NCI-H146 (cell line): ENCODE measurements around the gene TBXA2R.
A peak's percentile ranks its signal among the peaks of the same experiment; 100 is the strongest.
"Not testable (repeated sequence)": the region's sequence is repeated elsewhere in the genome, so short reads cannot be mapped to it uniquely, and the experiment has no call there.

Source experiments
- DNase-seq: peaks from one replicate; lab custom pipeline; 2025; lab: John Stamatoyannopoulos, UW

Gene TBXA2R

GRCh38 chr19:3577723-3578344, 28.8 kb downstream of the TBXA2R start:
- no peak for DNase-seq

- no peak for DNase-seq
Observed at GRCh38 chr19:3576696-3577443, 29.8 kb downstream of the TBXA2R start.

DNA sequence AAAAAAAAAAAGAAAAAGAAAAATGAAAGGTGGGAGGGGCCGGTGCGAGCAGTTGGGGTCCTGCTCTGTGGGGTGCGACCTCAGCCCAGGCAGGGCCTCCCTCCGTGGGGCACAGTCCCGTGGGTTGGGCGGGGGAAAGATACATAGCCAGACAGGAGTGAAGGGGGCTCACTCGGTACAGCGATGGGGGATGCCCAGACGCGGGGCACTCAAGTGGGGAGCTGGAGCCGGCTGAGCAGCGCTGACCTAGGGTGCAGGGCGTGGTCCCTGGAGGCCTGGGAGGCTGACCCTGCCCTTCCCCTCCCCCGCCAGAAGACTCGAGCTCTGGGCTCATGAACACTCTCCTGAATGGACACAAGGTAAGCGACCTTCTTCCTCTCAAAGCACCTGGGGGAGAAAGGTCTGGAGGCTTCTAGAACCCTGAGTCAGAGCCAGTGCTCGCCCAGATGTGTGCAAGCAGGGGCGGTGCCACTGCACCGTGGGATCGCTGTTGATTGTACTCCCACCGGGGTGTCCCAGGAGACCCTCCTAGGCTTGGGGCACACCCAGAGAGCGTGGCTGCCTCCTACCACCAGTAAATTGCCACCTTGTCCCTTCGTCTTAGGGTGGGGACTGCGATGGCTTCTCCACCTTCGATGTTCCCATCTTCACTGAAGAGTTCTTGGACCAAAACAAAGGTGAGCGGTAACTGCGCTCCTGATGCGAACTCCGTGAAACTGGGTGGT, 30.6 kb downstream of the TBXA2R start:
- DNase-seq: no peak

DNA sequence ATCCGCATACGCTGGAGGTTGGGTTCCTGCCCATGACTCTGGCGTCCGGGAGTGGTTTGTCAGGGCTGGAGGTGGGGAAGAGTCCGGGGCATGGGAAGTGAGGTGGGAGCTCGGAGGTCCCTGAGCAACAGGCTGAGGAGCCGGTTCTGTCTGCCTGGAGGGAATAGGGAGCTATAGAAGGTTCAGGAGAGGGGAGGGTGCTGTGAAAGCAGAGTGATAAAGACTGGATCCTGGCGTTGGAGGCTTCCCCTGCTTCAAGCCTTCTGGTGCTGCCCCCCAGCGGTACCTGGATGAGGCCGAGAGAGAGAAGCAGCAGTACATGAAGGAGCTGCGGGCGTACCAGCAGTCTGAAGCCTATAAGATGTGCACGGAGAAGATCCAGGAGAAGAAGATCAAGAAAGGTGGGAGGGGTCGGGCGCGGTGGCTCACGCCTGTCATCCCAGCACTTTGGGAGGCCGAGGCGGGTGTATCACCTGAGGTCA, 31.4 kb downstream of the TBXA2R start:
- DNase-seq: no peak

- DNase-seq: peak; percentile 82
Observed at GRCh38 chr19:3573858-3574637, 32.6 kb downstream of the TBXA2R start.

GRCh38 chr19:3573162-3573857, 33.4 kb downstream of the TBXA2R start:
- no peak for DNase-seq

DNA sequence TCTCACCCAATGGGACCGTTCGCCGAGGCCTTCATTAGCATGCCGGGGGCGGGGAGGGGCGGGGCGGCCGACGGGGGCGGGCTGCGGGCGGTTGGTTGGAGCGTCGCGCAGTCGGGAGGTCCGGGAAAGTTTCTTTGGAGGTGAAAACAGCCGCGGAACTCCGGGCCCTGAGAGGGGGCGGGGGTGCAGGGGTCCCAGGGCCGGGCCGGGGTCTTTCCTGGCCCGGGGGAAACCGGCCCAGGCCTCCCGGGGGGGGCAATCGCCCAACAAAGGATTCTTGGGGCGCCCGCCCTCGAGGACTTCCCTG, 33.9 kb downstream of the TBXA2R start, which contains the start of gene HMG20B:
Gene HMG20B (plus strand): TSS at position 90 of the 307 bp plus-strand sequence. CDS start 366 bp downstream, outside the sequence.
- DNase-seq: no peak

- peak; percentile 98 for DNase-seq
Observed at GRCh38 chr19:3572132-3572854, 34.4 kb downstream of the TBXA2R start.

- no peak for DNase-seq
Observed at GRCh38 chr19:3570606-3571011, 36.1 kb downstream of the TBXA2R start.

GRCh38 chr19:3570042-3570441, 36.6 kb downstream of the TBXA2R start:
- DNase-seq: not testable (repeated sequence)

DNA sequence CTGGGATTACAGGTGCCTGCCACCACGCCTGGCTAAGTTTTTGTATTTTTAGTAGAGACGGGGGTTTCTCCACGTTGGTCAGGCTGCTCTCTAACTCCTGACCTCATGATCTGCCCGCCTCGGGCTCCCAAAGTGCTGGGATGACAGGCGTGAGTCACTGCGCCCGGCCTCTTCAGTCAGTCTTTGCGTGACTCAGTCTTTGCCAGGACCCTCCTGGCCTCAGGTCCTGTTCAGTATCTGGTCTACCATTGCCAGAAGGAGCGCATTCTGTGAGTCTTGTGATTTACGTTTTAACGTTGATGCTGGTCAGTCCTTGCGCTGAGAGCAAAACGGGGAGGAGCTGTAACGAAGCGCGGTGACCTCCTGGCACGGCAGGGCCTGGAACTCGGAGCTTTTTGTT, 41.5 kb downstream of the TBXA2R start:
- no peak for DNase-seq

DNA sequence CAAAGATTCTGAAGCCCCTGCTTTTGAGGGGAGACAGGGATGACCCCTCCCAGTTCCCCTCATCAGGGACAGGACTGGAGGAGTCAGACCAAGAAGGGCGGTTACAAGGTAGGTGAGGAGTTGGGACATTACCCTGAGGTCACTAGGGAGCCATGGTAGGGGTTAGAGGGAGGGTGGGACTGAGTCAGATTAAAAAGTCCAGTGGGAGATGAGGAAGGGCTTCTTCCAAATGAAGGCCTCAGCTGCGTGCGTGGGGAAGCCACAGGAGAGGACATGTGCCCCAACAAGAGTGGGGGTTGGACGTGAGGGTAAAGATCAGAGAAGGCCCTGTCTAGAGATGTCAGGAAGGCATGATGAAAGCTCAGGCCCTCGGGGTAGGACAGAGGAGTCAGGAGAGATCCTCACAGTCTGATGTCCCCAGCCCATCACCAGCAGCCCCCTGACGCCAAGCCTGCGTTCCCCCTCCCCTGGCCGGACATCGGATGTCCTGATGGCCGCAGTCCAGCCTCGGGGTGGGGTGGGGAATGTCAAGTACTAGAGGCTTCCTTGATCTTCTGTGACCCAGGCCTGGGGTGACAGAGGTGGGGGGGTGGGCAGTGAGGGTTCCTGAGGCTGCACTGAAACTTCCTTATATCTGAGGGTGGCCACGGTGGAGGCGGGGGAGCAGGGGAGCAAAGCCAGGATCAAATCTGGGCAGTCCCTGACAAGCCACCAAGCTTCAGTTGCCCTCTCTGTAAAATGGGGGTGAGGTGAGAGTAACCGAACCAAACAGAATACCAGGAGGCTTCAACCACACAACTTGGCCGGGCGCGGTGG, 42.8 kb downstream of the TBXA2R start:
- DNase-seq: no peak

- peak; percentile 88 for DNase-seq
Observed at GRCh38 chr19:3557461-3558248, 49.0 kb downstream of the TBXA2R start, which contains the start of gene MFSD12. MFSD12 (minus strand) TSS chr19:3557586; CDS start chr19:3557403, 183 bp downstream.

DNA sequence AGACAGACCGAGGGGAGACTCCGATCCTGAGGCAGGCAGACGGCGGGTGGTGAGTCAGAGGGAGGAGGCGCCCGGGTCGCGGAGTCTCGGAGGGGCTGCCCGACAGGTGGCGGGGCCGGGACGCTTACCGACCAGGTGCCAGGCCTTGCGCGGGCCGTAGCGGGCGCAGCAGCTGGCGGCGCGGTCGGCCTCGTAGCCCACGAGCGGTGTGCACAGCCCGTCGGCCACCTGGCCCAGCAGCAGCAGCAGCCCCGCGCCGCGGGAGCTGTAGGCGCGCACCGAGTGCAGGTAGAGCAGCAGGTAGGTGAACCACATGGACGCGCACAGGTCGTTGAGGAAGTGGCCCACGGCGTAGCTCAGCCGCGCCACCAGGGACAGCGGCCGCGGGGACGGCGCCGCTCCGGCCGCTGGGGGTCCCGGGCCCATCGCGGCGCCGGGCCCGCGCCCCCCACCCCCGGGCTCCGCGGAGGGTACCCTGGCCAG, 49.7 kb downstream of the TBXA2R start:
- peak; percentile 46 for DNase-seq

- DNase-seq: no peak
Observed at GRCh38 chr19:3556423-3556977, 50.2 kb downstream of the TBXA2R start.

DNA sequence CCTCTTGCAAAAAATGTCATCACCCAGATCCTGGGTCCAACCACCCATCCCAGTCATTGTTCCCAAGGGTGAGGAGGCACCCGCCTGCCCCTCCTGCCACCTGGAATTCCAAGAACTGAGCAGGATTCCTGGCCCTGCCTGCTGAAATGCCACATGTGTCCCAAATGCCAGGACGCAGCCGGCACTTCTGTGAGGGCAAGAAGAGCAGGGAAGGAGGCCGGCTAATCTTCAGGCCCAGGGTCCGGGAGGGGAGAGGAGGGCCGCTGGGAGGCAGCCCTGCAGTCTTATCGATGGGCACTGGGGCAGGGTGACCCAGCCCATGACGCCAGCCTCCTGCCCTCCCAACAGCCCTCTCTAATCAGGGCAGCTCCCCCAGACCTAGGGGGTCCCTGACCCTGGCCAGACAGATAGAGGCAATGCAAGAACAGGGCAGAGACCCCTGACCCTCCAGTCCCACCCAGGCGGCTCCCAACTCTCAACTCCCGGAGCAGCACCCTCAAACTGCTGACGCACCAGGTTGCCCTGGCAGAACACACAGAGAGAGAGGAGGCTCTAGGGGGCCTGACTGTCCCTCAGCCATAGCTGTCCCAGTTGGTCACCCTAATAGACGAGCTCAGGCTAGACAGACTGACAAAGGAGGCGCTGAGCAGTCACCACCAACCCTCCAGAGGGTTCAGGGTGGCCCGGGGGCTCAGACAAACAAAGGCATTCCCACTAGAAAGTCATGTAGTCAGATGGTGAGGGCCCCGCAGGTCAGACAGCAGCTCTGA, 50.8 kb downstream of the TBXA2R start:
- DNase-seq: no peak

- DNase-seq: no peak
Observed at GRCh38 chr19:3554254-3555083, 52.2 kb downstream of the TBXA2R start.
